NCI-H524 (cell line): Measurements from ENCODE around the gene RINL.
"Not testable (repeated sequence)": the region's sequence is repeated elsewhere in the genome, so short reads cannot be mapped to it uniquely, and the experiment has no call there.

Experiments
- DNase-seq, 2 experiments: peaks; one replicate each; lab custom pipeline; 2025; lab: John Stamatoyannopoulos, UW

Gene RINL

GRCh38 chr19:38875656-38876395, 2.2 kb downstream of the RINL start:
- no peak for DNase-seq

- DNase-seq = not testable (repeated sequence)
These were observed 4.7 kb downstream of the RINL start for GRCh38 chr19:38873400-38873799.

- DNase-seq = no peak
These were observed 7.5 kb downstream of the RINL start for GRCh38 chr19:38870612-38871011.

GRCh38 chr19:38869836-38870607, 8.1 kb downstream of the RINL start:
- no peak for DNase-seq

GRCh38 chr19:38869160-38869835, 8.8 kb downstream of the RINL start:
- no peak for DNase-seq

- DNase-seq = no peak
These were observed 9.5 kb downstream of the RINL start for GRCh38 chr19:38868551-38868950.

GRCh38 chr19:38867171-38867780, 10.8 kb downstream of the RINL start:
- no peak for DNase-seq

- peak; percentile 91 to 96 for DNase-seq
These were observed 15.6 kb downstream of the RINL start for GRCh38 chr19:38862321-38863059.

GRCh38 chr19:38861368-38861767, 16.7 kb downstream of the RINL start:
- DNase-seq = no peak

- DNase-seq = not testable (repeated sequence)
These were observed 18.4 kb downstream of the RINL start for GRCh38 chr19:38859631-38860204.

- DNase-seq = no peak
These were observed 21.3 kb downstream of the RINL start for GRCh38 chr19:38856813-38857212.

GRCh38 chr19:38855751-38856150, 22.3 kb downstream of the RINL start:
- not testable (repeated sequence) for DNase-seq

- peak; percentile 40 to 76 for DNase-seq
These were observed 23.1 kb downstream of the RINL start for GRCh38 chr19:38854961-38855360.

- no peak for DNase-seq
These were observed 24.9 kb downstream of the RINL start for GRCh38 chr19:38853214-38853613.

GRCh38 chr19:38852231-38853044, 25.6 kb downstream of the RINL start:
- DNase-seq = peak in 1 of 2 experiments; percentile 42

- peak; percentile 52 to 88 for DNase-seq
These were observed 26.3 kb downstream of the RINL start for GRCh38 chr19:38851622-38852230.

GRCh38 chr19:38850976-38851621, 27.0 kb downstream of the RINL start:
- DNase-seq = no peak

GRCh38 chr19:38850436-38850975, 27.6 kb downstream of the RINL start:
- DNase-seq = peak in 1 of 2 experiments; percentile 74

GRCh38 chr19:38849860-38850435, 28.1 kb downstream of the RINL start, which contains the start of gene HNRNPL:
Gene HNRNPL, minus strand, starts transcription at chr19:38849986. Its CDS starts 20 bp downstream, at chr19:38849966.
- DNase-seq = peak; percentile 100
